Prostate gland (tissue), 2 donors: Measurements from ENCODE around the gene FAM222B. TPM values are rescaled to one million over a fixed set of nuclear protein-coding genes. Genes with fewer than 3 reads are reported as not detected.

Source experiments
- DNase-seq: peaks from one replicate; pipeline ENCODE4 v3.0.0-alpha.2; 2019; ENCODE audit warnings: low spot score
- H3K27ac ChIP-seq, 2 donors: fragments of 200-600 bp; sonication (generic); 2 replicates each; pipeline ENCODE4 v1.5.1; 2017 to 2019
- H3K27me3 ChIP-seq: fragments of 200-600 bp; sonication (generic); replicated peaks from 2 replicates; pipeline ENCODE4 v1.5.1; 2019; ENCODE audit not compliant: insufficient read depth
- H3K36me3 ChIP-seq, 2 donors: fragments of 200-600 bp; sonication (generic); 1 replicate in 1 of 2; 2 replicates in 1 of 2; pipeline versions ENCODE4 v1.5.1 to v1.8.1; 2017 to 2019
- H3K4me1 ChIP-seq: fragments of 200-600 bp; sonication (generic); replicated peaks from 2 replicates; pipeline ENCODE4 v1.5.1; 2019
- H3K4me3 ChIP-seq, 2 donors: fragments of 200-600 bp; sonication (generic); 2 replicates each; pipeline ENCODE4 v1.5.1; 2017 to 2019
- H3K9me3 ChIP-seq: fragments of 200-600 bp; sonication (generic); 2 replicates; pipeline ENCODE4 v1.5.1; 2017
- CTCF ChIP-seq, 4 experiments: fragments of 200-600 bp in 2 of 4; fragments of 450-650 bp in 2 of 4; sonication (generic) in 2 of 4; IDR thresholded peaks; 1 replicate in 3 of 4; 2 replicates in 1 of 4; pipeline ENCODE4 v1.5.1; 2016 to 2019; ENCODE audit warnings: antibody characterized with exemption in 4 of 4, mild to moderate bottlenecking in 2 of 4, moderate library complexity in 2 of 4
- POLR2A ChIP-seq: fragments of 450-650 bp; IDR thresholded peaks from one replicate; pipeline ENCODE4 v1.6.1; 2016; ENCODE audit warnings: antibody characterized with exemption, mild to moderate bottlenecking
- POLR2AphosphoS5 ChIP-seq: sonication (generic); formaldehyde crosslinking; IDR thresholded peaks from one replicate; pipeline ENCODE4 v1.6.1; 2017; ENCODE audit warnings: antibody characterized with exemption
- WGBS: methylation state at CpG from one replicate; pipeline ENCODE4 v1.1.5; 2018; 5-methylcytosine and 5-hydroxymethylcytosine counted together
- intact Hi-C: fragments of 100-400 bp; cut with DNase I; formaldehyde crosslinking; loops from one replicate; pipeline ENCODE4 v1.14.2; 2022
- total RNA-seq, 2 donors: library from RNA; depleted of rRNA; stranded (reverse); fragments of >200 nt; gene quantifications; one replicate each; pipeline ENCODE4 v1.1.0, GENCODE V29; 2016

FAM222B gene
- total RNA-seq, 2 donors from 2014 or later: 14.9 to 48.9 TPM

GRCh38 chr17:28887871-28888471 lies 45.4 kb upstream of the FAM222B start:
- Histone ChIP-seq H3K27me3 (no peaks in the 10 kb centered on the region), H3K4me1 (no peaks in the 10 kb centered on the region), H3K9me3 (no peaks in the 10 kb centered on the region), H3K36me3 (peaks cover under 1 to 11% of the 10 kb centered on the region in 2 donors), H3K27ac (no peak overlapping the region), H3K4me3 (no peak overlapping the region)
- intact Hi-C loops: no loop called here
- WGBS: 83% methylated on average over 12 of the region's 12 CpGs
- no peak for DNase-seq
- TF ChIP-seq POLR2A (no peak), POLR2AphosphoS5 (no peak), CTCF (IDR thresholded peaks at IDR 0.05) (no peak)

DNA sequence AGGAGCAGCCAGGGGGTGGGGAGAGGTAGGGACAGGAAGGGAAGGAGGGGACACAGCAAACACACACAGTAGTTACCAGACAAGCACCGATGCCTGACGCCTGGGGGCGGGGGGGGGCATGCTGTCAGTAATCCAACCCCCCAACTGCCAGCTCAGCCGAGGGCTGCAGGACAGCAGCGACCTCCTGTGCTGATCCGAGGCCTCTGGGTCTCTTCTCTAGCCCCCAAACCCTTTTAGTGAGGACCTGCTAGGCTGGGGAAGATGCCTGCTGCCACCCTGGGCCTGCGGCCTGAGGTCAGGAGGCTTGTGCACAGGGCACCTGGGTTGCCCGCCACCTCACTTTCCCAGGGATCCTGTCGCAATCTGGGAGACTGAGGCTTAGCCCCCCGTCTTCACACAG lies 43.4 kb upstream of the FAM222B start:
- 64% methylated on average over 10 of the region's 10 CpGs for WGBS
- intact Hi-C loops: no loop called here
- Histone ChIP-seq H3K27me3 (no peaks in the 10 kb centered on the region), H3K27ac (no peak overlapping the region), H3K36me3 (peaks cover 20 to 26% of the 10 kb centered on the region in 2 donors), H3K4me3 (no peak overlapping the region), H3K4me1 (no peaks in the 10 kb centered on the region), H3K9me3 (no peaks in the 10 kb centered on the region)
- DNase-seq: no peak
- TF ChIP-seq POLR2AphosphoS5 (no peak), CTCF (IDR thresholded peaks at IDR 0.05) (no peak), POLR2A (no peak)

DNA sequence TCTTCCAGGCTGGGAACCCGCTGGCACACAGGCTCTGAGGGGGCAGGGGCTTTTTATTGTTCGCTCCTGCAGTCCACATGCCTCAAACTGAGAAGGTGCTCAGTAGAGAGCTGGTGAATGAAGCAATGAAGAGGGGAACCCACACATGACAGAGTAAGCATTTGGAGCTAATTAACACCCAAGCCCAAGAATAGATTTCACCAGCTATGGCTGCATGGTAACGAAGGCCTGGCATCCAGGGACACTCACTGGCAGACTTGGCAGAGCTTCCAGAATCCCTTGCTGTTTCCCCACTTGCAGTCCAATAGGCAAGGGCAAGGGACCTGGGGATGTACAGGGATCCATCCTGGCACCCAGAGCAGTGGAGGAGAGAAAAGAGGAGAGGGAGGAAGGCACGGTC lies 42.8 kb upstream of the FAM222B start:
- Histone ChIP-seq H3K27me3 (no peaks in the 10 kb centered on the region), H3K4me1 (no peaks in the 10 kb centered on the region), H3K9me3 (no peaks in the 10 kb centered on the region), H3K4me3 (no peak overlapping the region), H3K36me3 (peaks cover 23 to 31% of the 10 kb centered on the region in 2 donors), H3K27ac (no peak overlapping the region)
- no peak for DNase-seq
- intact Hi-C loops: no loop called here
- TF ChIP-seq CTCF (IDR thresholded peaks at IDR 0.05) (no peak), POLR2A (no peak), POLR2AphosphoS5 (no peak)
- WGBS: 93% methylated on average over 4 of the region's 4 CpGs

- Histone ChIP-seq H3K9me3 (no peaks in the 10 kb centered on the region), H3K4me1 (no peaks in the 10 kb centered on the region), H3K27ac (no peak overlapping the region), H3K27me3 (no peaks in the 10 kb centered on the region), H3K36me3 (peaks cover 23 to 44% of the 10 kb centered on the region in 2 donors), H3K4me3 (no peak overlapping the region)
- no peak for DNase-seq
- TF ChIP-seq POLR2A (no peak), CTCF (IDR thresholded peaks at IDR 0.05) (no peak), POLR2AphosphoS5 (no peak)
- WGBS: 86% methylated on average over 27 of the region's 27 CpGs
- intact Hi-C loops: no loop called here
Measured at GRCh38 chr17:28883967-28884702, 41.5 kb upstream of the FAM222B start.
